Measurements from ENCODE around the gene BTBD2. TPM values are rescaled to one million over a fixed set of nuclear protein-coding genes. Genes with fewer than 3 reads are reported as not detected.
A peak's percentile ranks its signal among the peaks of the same experiment; 100 is the strongest.

BTBD2 gene
- total RNA-seq, 1 experiment from 2014 or later: 81.0 TPM

DNA sequence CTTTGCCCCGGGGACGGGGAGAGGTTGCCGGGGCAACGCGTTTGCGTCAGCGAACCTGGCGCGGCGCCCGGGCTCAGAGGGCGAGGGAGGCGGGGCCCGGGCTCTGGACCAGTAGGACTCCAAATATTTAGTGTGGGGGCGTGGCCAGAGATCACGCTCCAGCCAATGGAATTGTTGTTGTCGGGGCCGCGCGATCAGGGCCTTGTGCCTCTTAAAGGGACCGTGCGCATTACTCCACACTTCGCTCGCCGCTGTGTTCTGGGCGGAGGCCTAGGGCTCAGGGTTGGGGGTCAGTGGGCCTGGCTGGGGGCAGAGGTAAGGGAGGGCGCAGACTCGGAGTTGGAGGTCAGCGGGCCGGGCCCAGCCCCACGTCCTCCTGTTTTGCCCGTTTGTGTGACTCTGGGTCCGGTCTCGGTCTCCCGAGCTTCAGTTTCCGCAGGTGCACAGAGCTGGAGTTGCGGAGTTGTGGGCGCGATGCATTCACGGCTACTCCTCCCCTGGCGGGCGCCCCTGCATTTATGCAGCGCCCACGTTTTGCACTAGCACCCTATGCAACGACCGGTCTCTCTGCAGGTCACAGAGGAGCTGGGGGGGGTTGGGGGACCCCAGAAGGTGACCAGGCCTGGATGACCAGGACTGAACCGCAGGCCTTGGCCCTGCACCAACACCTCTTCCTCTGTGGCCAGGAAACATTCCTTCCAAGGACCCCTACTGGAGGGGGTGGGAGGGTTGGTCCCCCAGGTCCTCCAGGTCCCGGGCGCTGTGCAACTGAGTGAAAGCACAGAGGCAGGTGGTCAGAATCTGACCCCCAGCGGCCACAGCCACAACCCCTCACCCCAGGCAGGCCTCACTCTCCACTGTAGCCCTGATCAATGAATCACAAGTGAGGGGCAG lies 46.2 kb upstream of the BTBD2 start:
- Histone ChIP-seq H3K79me2 (ENCODE audit: low read depth) (0 out of 2 replicates have a peak, but pooled peaks cover 6% of the 10 kb centered on the region), H3K9me3 (ENCODE audit: insufficient read depth, low read depth) (no peaks in the 10 kb centered on the region), H3K27me3 (ENCODE audit: insufficient read depth, low read depth) (no peaks in the 10 kb centered on the region), H3K4me3 (peak overlapping the region; percentile 73), H4K20me1 (ENCODE audit: insufficient read depth) (no peaks in the 10 kb centered on the region), H3K4me2 (peak overlapping the region; percentile 85), H3K4me1 (replicated peaks; ENCODE audit: insufficient read depth) (peaks cover 24% of the 10 kb centered on the region), H3K36me3 (ENCODE audit: low read depth) (no peaks in the 10 kb centered on the region), H3K9me2 (ENCODE audit: insufficient read depth) (no peaks in the 10 kb centered on the region), H2AFZ (peak overlapping the region; percentile 88), H3K27ac (peak overlapping the region; percentile 100; the same call in 1 of the 2 replicates), H3F3A (ENCODE audit: insufficient read depth, low read depth) (peaks cover 17% of the 10 kb centered on the region; the same call in 1 of the 2 replicates)
- CTCF ChIA-PET: interaction anchor here (0.6 kb wide), 2 partner anchors 25 to 200 kb away, joined by 3 to 4 read pairs; no protein-coding TSS in a partner anchor
- intact Hi-C loops (cut with micrococcal nuclease; ENCODE audit: unreplicated experiment): loop anchor here (2.0 kb wide), 2 partner anchors 33 to 43 kb away; no protein-coding TSS in a partner anchor
- TF ChIP-seq, protein P1, sequence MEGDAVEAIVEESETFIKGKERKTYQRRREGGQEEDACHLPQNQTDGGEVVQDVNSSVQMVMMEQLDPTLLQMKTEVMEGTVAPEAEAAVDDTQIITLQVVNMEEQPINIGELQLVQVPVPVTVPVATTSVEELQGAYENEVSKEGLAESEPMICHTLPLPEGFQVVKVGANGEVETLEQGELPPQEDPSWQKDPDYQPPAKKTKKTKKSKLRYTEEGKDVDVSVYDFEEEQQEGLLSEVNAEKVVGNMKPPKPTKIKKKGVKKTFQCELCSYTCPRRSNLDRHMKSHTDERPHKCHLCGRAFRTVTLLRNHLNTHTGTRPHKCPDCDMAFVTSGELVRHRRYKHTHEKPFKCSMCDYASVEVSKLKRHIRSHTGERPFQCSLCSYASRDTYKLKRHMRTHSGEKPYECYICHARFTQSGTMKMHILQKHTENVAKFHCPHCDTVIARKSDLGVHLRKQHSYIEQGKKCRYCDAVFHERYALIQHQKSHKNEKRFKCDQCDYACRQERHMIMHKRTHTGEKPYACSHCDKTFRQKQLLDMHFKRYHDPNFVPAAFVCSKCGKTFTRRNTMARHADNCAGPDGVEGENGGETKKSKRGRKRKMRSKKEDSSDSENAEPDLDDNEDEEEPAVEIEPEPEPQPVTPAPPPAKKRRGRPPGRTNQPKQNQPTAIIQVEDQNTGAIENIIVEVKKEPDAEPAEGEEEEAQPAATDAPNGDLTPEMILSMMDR (conservative IDR thresholded peaks at IDR 0.05): no peak
- TF ChIP-seq EZH2 (IDR thresholded peaks at IDR 0.05; ENCODE audit: low read depth): no peak
- peak; percentile 85 to 94 for DNase-seq
- POLR2A ChIA-PET (ENCODE audit: unreplicated experiment): interaction anchor here (0.6 kb wide), 1 partner anchor 157 kb away, joined by 3 read pairs; no protein-coding TSS in a partner anchor
- TSS peak; percentile 64 for BruUV-seq (replicated peaks)

DNA sequence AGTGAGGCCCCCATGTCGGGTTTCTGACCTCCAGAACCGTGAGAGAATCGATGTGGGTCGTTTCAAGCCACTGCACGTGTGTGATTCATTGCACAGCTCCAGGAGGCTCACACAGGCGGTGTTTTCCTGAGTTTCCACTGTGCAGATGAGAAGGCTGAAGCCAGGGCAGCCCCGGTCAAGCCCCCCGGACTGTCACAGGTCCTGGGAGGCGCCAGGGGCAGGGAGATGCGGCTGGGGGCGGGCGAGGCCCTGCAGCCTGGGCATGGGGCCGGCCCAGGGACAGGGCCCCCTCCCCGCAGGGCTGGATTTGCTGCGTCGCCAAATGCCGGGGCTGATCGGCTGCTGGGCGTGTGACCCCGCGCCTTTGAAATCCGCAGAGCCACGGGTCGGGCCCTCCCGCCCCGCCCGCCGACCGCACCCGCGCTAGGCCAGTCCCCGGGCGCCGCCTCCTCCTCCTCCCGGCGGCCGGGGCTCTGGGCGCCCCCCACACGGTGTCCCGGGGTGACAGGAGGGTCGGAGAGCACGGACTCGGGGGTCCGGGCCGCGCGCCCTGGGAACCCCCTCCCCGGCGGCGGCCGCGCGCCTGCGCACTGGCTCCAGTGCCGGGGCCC lies 45.5 kb upstream of the BTBD2 start:
- CTCF ChIA-PET: interaction anchor here (0.6 kb wide), 2 partner anchors 25 to 200 kb away, joined by 3 to 4 read pairs; no protein-coding TSS in a partner anchor
- 0 out of 2 replicates have a peak, but pooled peaks cover 6% of the 10 kb centered on the region for H3K79me2 ChIP-seq (ENCODE audit: low read depth)
- DNase-seq: peak in 1 of 2 experiments; percentile 37
- H3K27me3 ChIP-seq (ENCODE audit: insufficient read depth, low read depth): no peaks in the 10 kb centered on the region
- no TSS peak for BruUV-seq (replicated peaks)
- H3K36me3 ChIP-seq (ENCODE audit: low read depth): no peaks in the 10 kb centered on the region
- H3K9me2 ChIP-seq (ENCODE audit: insufficient read depth): no peaks in the 10 kb centered on the region
- intact Hi-C loops (cut with micrococcal nuclease; ENCODE audit: unreplicated experiment): loop anchor here (2.0 kb wide), 2 partner anchors 32 to 42 kb away; no protein-coding TSS in a partner anchor
- H3F3A ChIP-seq (ENCODE audit: insufficient read depth, low read depth): peaks cover 17% of the 10 kb centered on the region; the same call in 1 of the 2 replicates
- TF ChIP-seq, protein P1 (conservative IDR thresholded peaks at IDR 0.05): no peak
- no peak for TF ChIP-seq EZH2 (IDR thresholded peaks at IDR 0.05; ENCODE audit: low read depth)
- no peaks in the 10 kb centered on the region for H3K9me3 ChIP-seq (ENCODE audit: insufficient read depth, low read depth)
- H2AFZ ChIP-seq: peak overlapping the region; percentile 48; the same call in 1 of the 2 replicates
- peak overlapping the region; percentile 73 for H3K4me3 ChIP-seq
- no peaks in the 10 kb centered on the region for H4K20me1 ChIP-seq (ENCODE audit: insufficient read depth)
- H3K4me1 ChIP-seq (replicated peaks; ENCODE audit: insufficient read depth): peaks cover 27% of the 10 kb centered on the region
- peak overlapping the region; percentile 80 for H3K4me2 ChIP-seq
- H3K27ac ChIP-seq: peak overlapping the region; percentile 100
- POLR2A ChIA-PET (ENCODE audit: unreplicated experiment): no interaction called here
